OCI-LY7 (cell line): ENCODE data around the gene SPPL3. TPM values are rescaled to one million over a fixed set of nuclear protein-coding genes. Genes with fewer than 3 reads are reported as not detected.

ENCODE experiments used
- BruUV-seq: library from RNA; stranded (reverse); fragments of 400-500 nt; replicated peaks from 2 replicates; lab custom pipeline; 2021; lab: Mats Ljungman, UMichigan
- CTCF ChIA-PET: fragments of 300-600 bp; sonication (Branson Sonifier 250); formaldehyde crosslinking; loops from one replicate; lab custom pipeline; 2022; ENCODE audit warnings: antibody characterized with exemption; ENCODE audit not compliant: unreplicated experiment; lab: Charles Lee
- POLR2A ChIA-PET: fragments of 300-600 bp; sonication (Branson Sonifier 250); formaldehyde crosslinking; loops from one replicate; lab custom pipeline; 2022; ENCODE audit warnings: antibody characterized with exemption; lab: Charles Lee
- DNase-seq: peaks from one replicate; pipeline ENCODE4 v3.0.0-alpha.2; 2015; ENCODE audit warnings: low spot score
- H2AFZ ChIP-seq: fragments of 200-600 bp; sonication (generic), shearing (Covaris generic); 2 replicates; pipeline ENCODE4 v1.6.1; 2014; ENCODE audit warnings: mild to moderate bottlenecking, antibody characterized with exemption, low read length, moderate library complexity
- H3K27ac ChIP-seq: fragments of 200-600 bp; sonication (generic); 2 replicates; pipeline ENCODE4 v1.5.1; 2014; ENCODE audit warnings: mixed run types, low read depth, mild to moderate bottlenecking, moderate library complexity, low read length, inconsistent platforms; ENCODE audit not compliant: poor library complexity, severe bottlenecking
- H3K36me3 ChIP-seq: fragments of 200-600 bp; sonication (generic); 2 replicates; pipeline ENCODE4 v1.6.1; 2014; ENCODE audit warnings: mild to moderate bottlenecking, antibody characterized with exemption, low read length, moderate library complexity, mixed read lengths; ENCODE audit not compliant: insufficient read depth
- H3K4me1 ChIP-seq: fragments of 200-600 bp; sonication (generic); 2 replicates; pipeline ENCODE4 v1.5.1; 2014; ENCODE audit warnings: mild to moderate bottlenecking, low read length; ENCODE audit not compliant: insufficient read depth, poor library complexity, severe bottlenecking
- H3K4me2 ChIP-seq: fragments of 200-600 bp; sonication (generic); 2 replicates; pipeline ENCODE4 v1.6.1; 2014; ENCODE audit warnings: mild to moderate bottlenecking, low read length
- H3K4me3 ChIP-seq: fragments of 200-600 bp; sonication (generic); 2 replicates; pipeline ENCODE4 v1.5.1; 2014; ENCODE audit warnings: mild to moderate bottlenecking, low read depth, low read length; ENCODE audit not compliant: poor library complexity, severe bottlenecking
- H3K79me2 ChIP-seq: fragments of 200-600 bp; sonication (generic); 2 replicates; pipeline ENCODE4 v1.6.1; 2016; ENCODE audit warnings: low read depth, mild to moderate bottlenecking, low read length, moderate library complexity, mixed read lengths; ENCODE audit not compliant: insufficient read depth
- H3K9me2 ChIP-seq: fragments of 200-600 bp; sonication (generic); 2 replicates; pipeline ENCODE4 v1.6.1; 2016; ENCODE audit warnings: mild to moderate bottlenecking, low read length, mixed read lengths; ENCODE audit not compliant: insufficient read depth
- H3K9me3 ChIP-seq: fragments of 200-600 bp; sonication (generic); 2 replicates; pipeline ENCODE4 v1.6.1; 2014; ENCODE audit warnings: mild to moderate bottlenecking, mixed run types, low read length, mixed read lengths
- H4K20me1 ChIP-seq: fragments of 200-600 bp; sonication (generic); 2 replicates; pipeline ENCODE4 v1.6.1; 2014; ENCODE audit warnings: mild to moderate bottlenecking, antibody characterized with exemption, low read length, moderate library complexity, mixed read lengths; ENCODE audit not compliant: insufficient read depth
- EZH2phosphoT487 ChIP-seq: fragments of 200-600 bp; sonication (generic); IDR thresholded peaks from 2 replicates; pipeline ENCODE4 v1.6.1; 2018; ENCODE audit warnings: low read depth, borderline replicate concordance, mild to moderate bottlenecking, mixed run types, antibody characterized with exemption, low read length, moderate library complexity, mixed read lengths
- intact Hi-C: fragments of 100-400 bp; cut with micrococcal nuclease; formaldehyde crosslinking; loops from one replicate; pipeline ENCODE4 v1.10.0; 2022; ENCODE audit not compliant: unreplicated experiment
- total RNA-seq, 2 experiments: library from RNA; depleted of rRNA in 1 of 2; stranded (reverse); fragments of >200 nt in 1 of 2; shearing (Covaris generic) in 1 of 2; gene quantifications; 2 replicates each; pipeline ENCODE4 v1.2.3, GENCODE V29; 2014 to 2022
- TF ChIP-seq, protein P1 (sequence below): fragments of 200-600 bp; sonication (generic); conservative IDR thresholded peaks from 2 replicates; pipeline ENCODE4 v1.5.1; 2014; ENCODE audit warnings: mild to moderate bottlenecking, antibody characterized with exemption, low read length, moderate library complexity, mixed read lengths

The SPPL3 gene
- total RNA-seq, 2 experiments from 2014 or later = 8.6 to 36.6 TPM

DNA sequence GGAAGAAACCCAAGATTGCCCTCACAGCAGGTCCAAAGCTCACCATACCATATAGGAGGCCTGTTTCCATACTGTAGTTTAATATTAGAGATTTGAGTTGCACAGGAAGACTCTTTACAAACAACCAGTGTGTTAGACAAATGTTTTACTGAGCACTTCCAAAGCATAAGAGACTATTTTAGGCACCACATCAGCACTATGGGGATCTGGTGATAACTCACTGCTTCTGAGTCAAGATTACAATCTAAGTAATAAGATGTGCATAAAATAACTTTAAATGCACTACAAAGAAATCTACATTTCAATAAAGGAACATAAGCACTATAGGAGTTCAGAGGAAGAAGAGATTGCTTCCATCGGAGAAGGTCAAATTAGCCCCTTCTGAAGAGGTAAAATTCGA, 71.4 kb downstream of the SPPL3 start:
- Histone ChIP-seq H2AFZ (no peak overlapping the region), H3K4me3 (no peak overlapping the region), H3K4me1 (peaks cover 38% of the 10 kb centered on the region), H3K4me2 (no peak overlapping the region), H3K27ac (no peak overlapping the region), H3K79me2 (peaks cover 18% of the 10 kb centered on the region; the same call in 1 of the 2 replicates), H3K9me2 (no peaks in the 10 kb centered on the region), H3K36me3 (peaks cover 10% of the 10 kb centered on the region), H3K9me3 (no peaks in the 10 kb centered on the region), H4K20me1 (peaks cover 19% of the 10 kb centered on the region)
- no TSS peak for BruUV-seq
- ChIA-PET POLR2A (interaction anchor here (0.7 to 1.7 kb wide), 3 partner anchors 14 to 71 kb away, joined by 5 to 15 read pairs (median 7); no protein-coding TSS in a partner anchor), CTCF (no interaction called here)
- no peak for TF ChIP-seq EZH2phosphoT487
- TF ChIP-seq, protein P1, sequence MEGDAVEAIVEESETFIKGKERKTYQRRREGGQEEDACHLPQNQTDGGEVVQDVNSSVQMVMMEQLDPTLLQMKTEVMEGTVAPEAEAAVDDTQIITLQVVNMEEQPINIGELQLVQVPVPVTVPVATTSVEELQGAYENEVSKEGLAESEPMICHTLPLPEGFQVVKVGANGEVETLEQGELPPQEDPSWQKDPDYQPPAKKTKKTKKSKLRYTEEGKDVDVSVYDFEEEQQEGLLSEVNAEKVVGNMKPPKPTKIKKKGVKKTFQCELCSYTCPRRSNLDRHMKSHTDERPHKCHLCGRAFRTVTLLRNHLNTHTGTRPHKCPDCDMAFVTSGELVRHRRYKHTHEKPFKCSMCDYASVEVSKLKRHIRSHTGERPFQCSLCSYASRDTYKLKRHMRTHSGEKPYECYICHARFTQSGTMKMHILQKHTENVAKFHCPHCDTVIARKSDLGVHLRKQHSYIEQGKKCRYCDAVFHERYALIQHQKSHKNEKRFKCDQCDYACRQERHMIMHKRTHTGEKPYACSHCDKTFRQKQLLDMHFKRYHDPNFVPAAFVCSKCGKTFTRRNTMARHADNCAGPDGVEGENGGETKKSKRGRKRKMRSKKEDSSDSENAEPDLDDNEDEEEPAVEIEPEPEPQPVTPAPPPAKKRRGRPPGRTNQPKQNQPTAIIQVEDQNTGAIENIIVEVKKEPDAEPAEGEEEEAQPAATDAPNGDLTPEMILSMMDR = no peak
- DNase-seq = no peak
- intact Hi-C loops = no loop called here

DNA sequence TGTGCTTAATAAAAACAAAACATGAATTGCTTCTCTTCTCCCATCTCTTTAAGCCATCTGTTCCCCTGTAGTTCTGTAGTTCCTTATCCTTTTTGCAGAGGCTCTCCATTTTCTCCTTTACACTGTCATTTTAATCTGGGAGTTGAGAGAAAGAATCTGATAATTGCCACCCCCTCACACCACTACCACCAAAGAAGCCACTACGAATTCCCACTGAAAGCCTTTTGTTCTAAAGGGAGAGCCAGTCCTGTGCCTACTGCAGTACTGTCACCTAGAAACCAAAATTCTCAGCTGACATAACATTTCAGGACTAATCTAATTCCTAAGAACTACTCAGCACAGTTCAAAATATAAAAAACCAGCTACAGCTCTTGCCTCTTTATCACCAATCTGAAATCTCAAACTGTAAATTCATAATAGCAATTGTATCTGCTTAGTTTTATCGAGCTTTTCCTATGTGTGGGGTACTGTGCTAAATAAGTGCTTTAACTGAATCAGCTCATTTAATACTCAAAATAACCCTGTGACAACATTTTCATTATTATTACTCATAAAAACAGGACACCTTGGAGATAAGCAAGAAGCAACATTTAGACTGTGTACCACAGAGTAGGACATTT, 72.4 kb downstream of the SPPL3 start:
- Histone ChIP-seq H3K36me3 (peaks cover 10% of the 10 kb centered on the region), H3K9me2 (no peaks in the 10 kb centered on the region), H3K27ac (no peak overlapping the region), H3K4me1 (peaks cover 38% of the 10 kb centered on the region), H3K4me2 (no peak overlapping the region), H3K4me3 (no peak overlapping the region), H4K20me1 (peaks cover 19% of the 10 kb centered on the region), H3K9me3 (no peaks in the 10 kb centered on the region), H3K79me2 (peaks cover 18% of the 10 kb centered on the region; the same call in 1 of the 2 replicates), H2AFZ (no peak overlapping the region)
- ChIA-PET CTCF (no interaction called here), POLR2A (interaction anchor here (0.6 to 1.7 kb wide), 2 partner anchors 15 to 47 kb away, joined by 3 to 15 read pairs; no protein-coding TSS in a partner anchor)
- TF ChIP-seq, protein P1 = no peak
- no peak for TF ChIP-seq EZH2phosphoT487
- DNase-seq = no peak
- intact Hi-C loops = no loop called here
- BruUV-seq = no TSS peak

DNA sequence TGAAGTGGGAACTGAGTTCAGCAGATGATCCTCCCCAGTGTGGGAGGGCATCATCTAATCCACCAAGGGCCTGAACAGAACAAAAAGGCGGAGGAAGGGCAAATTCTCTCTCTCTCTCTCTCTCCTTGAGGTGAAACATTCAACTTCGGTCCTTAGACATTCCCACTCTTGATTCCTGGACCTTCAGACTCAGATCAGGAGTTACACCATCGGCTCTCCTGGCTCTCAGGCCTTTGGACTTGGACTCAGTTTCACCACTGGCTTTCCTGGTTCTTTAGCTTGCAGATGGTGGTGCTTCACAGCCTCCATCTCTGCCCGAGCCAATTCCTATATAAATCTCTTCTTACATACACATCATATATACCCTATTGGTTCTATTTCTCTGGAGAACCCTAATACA, 73.2 kb downstream of the SPPL3 start:
- no peaks in the 10 kb centered on the region for H3K9me3 ChIP-seq
- peaks cover 10% of the 10 kb centered on the region for H3K36me3 ChIP-seq
- no peaks in the 10 kb centered on the region for H3K9me2 ChIP-seq
- TF ChIP-seq, protein P1 = no peak
- no peak for TF ChIP-seq EZH2phosphoT487
- H3K4me2 ChIP-seq = no peak overlapping the region
- no peak overlapping the region for H3K4me3 ChIP-seq
- peaks cover 36% of the 10 kb centered on the region for H3K4me1 ChIP-seq
- intact Hi-C loops = no loop called here
- CTCF ChIA-PET = no interaction called here
- H3K27ac ChIP-seq = no peak overlapping the region
- no TSS peak for BruUV-seq
- H2AFZ ChIP-seq = no peak overlapping the region
- peaks cover 16% of the 10 kb centered on the region for H4K20me1 ChIP-seq
- H3K79me2 ChIP-seq = peaks cover 18% of the 10 kb centered on the region; the same call in 1 of the 2 replicates
- no peak for DNase-seq
- POLR2A ChIA-PET = interaction anchor here (0.5 to 1.7 kb wide), 2 partner anchors 16 to 1951 kb away, joined by 4 to 15 read pairs; no protein-coding TSS in a partner anchor
